Thymus (tissue), 11 donors: ENCODE results near the gene SKAP1. TPM values are rescaled to one million over a fixed set of nuclear protein-coding genes. Genes with fewer than 3 reads are reported as not detected.

Source experiments
- DNase-seq, 9 donors: peaks; one replicate each; pipeline ENCODE4 v3.0.0-alpha.2; 2013; ENCODE audit warnings: low spot score in 9 of 9, low read depth in 6 of 9, missing footprints in 1 of 9
- H3K27ac ChIP-seq, 2 donors: one replicate each; pipeline ENCODE4 v1.5.1; 2013; ENCODE audit warnings: control low read depth in 1 of 2, low read depth in 1 of 2, low read length in 1 of 2, mild to moderate bottlenecking in 1 of 2, moderate library complexity in 1 of 2
- H3K27me3 ChIP-seq, 2 donors: one replicate each; pipeline ENCODE4 v1.5.1; 2013; ENCODE audit warnings: low read length in 1 of 2; ENCODE audit not compliant: control insufficient read depth in 2 of 2, insufficient read depth in 1 of 2
- H3K36me3 ChIP-seq, 2 donors: one replicate each; pipeline ENCODE4 v1.5.1; 2013; ENCODE audit warnings: low read length in 1 of 2, mild to moderate bottlenecking in 1 of 2, moderate library complexity in 1 of 2; ENCODE audit not compliant: control insufficient read depth in 2 of 2, insufficient read depth in 2 of 2
- H3K4me1 ChIP-seq, 2 donors: one replicate each; pipeline ENCODE4 v1.5.1; 2013; ENCODE audit warnings: low read length in 2 of 2; ENCODE audit not compliant: control insufficient read depth in 2 of 2, insufficient read depth in 2 of 2
- H3K4me3 ChIP-seq, 2 donors: one replicate each; pipeline ENCODE4 v1.5.1; 2013; ENCODE audit warnings: low read length in 2 of 2, control low read depth in 1 of 2, mild to moderate bottlenecking in 1 of 2
- H3K9me3 ChIP-seq, 2 donors: one replicate each; pipeline ENCODE4 v1.5.1; 2013; ENCODE audit warnings: low read length in 1 of 2, mild to moderate bottlenecking in 1 of 2; ENCODE audit not compliant: control insufficient read depth in 2 of 2, insufficient read depth in 1 of 2
- WGBS: extraction: QIAGEN DNeasy Blood & Tissue Kit; methylation state at CpG from one replicate; pipeline ENCODE4 v1.1.7; 2013; 5-methylcytosine and 5-hydroxymethylcytosine counted together
- polyA plus RNA-seq: library from polyadenylated mRNA; stranded (reverse); fragments of 200-250 nt; gene quantifications from one replicate; pipeline ENCODE4 v1.2.3, GENCODE V29; 2013
- total RNA-seq: library from RNA; stranded (reverse); fragments of 120-200 nt; gene quantifications from one replicate; pipeline ENCODE4 v1.2.4, GENCODE V29; 2013
- donor health status: healthy.

Gene SKAP1
- total and polyA plus RNA-seq, 2 donors = 28.8 to 64.4 TPM

DNA sequence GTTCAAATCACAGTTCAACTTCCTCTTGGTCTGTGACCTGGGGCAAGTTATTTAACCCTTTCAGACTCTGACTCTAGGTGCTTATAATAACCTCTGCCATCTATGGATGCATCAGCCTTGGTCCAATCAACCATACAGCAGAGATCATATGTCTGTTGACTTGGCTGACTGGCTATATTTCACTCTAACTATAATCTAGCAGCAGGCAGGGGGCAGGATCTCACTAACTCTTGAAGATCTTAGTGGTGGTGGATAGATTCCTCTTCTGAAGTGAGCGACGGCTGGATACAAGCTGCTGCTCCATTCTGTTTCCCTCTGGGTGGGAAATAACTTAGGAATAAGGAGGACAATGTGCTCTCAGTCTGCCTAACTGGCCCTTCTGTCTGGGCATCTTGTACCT is 146.6 kb downstream of the SKAP1 start:
- no peak for DNase-seq
- no peak overlapping the region for H3K4me3 ChIP-seq
- WGBS = 96% methylated on average over 2 of the region's 2 CpGs
- H3K27me3 ChIP-seq = no peaks in the 10 kb centered on the region
- peaks cover 0 to 3% of the 10 kb centered on the region in 2 donors for H3K36me3 ChIP-seq
- no peak overlapping the region for H3K27ac ChIP-seq
- no peaks in the 10 kb centered on the region for H3K4me1 ChIP-seq
- H3K9me3 ChIP-seq = no peaks in the 10 kb centered on the region

DNA sequence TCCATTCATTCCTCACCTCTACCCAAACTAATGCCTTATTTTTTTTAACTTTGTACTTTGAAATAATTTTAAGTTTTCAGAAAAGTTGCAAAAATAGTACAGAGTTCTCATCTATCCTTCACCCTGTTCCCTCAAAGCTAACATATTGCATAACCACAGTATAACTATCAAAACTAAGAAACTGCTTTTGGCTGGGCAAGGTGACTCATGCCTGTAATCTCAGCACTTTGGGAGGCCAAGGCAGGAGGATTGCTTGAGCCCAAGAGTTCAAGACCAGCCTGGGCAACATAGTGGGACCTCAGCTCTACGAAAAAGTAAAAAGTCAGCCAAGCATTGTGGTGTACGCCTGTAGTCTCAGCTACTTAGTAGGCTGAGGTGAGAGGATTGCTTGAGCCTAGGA is 147.7 kb downstream of the SKAP1 start:
- WGBS = 98% methylated on average over 2 of the region's 2 CpGs
- no peaks in the 10 kb centered on the region for H3K27me3 ChIP-seq
- peaks cover 0 to 3% of the 10 kb centered on the region in 2 donors for H3K36me3 ChIP-seq
- no peaks in the 10 kb centered on the region for H3K9me3 ChIP-seq
- H3K27ac ChIP-seq = no peak overlapping the region
- no peaks in the 10 kb centered on the region for H3K4me1 ChIP-seq
- DNase-seq = no peak
- H3K4me3 ChIP-seq = no peak overlapping the region

DNA sequence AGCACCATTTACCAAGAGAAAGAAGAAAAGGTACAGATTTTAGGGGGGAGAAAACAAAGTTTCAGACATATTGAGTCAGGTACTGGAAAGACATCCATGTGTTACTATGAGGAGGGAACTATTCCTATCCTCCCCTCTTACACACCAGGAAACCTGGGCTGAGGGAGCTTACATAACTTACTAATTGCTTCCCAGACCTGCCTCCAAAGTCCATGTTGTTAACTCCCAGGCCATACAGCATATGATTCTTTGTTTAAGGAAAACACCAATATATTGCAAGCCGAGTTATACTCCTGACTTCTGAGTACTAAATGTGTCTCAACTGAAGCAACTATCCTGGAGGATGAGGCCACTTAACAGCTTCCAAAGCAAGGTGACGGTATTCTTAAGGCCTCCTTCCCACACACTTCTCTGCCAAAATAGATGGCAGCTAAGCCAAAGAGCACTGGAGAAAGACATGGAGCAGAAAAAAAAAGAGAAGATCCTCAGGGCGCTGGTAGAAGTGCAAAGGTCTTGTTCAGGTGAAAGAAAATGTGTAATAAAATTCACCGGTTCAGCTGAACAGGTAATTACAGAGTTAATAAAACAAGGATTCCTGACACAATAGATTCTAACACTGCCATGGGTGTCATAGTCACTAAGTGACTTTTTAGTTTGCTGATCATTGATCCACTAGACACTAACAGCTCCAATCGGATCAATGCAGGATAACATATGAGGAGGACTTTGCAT is 151.1 kb downstream of the SKAP1 start:
- DNase-seq = no peak
- Histone ChIP-seq H3K36me3 (peaks cover 0 to 3% of the 10 kb centered on the region in 2 donors), H3K27me3 (no peaks in the 10 kb centered on the region), H3K27ac (no peak overlapping the region), H3K4me1 (no peaks in the 10 kb centered on the region), H3K4me3 (no peak overlapping the region), H3K9me3 (no peaks in the 10 kb centered on the region)
- 96% methylated on average over 5 of the region's 5 CpGs for WGBS

DNA sequence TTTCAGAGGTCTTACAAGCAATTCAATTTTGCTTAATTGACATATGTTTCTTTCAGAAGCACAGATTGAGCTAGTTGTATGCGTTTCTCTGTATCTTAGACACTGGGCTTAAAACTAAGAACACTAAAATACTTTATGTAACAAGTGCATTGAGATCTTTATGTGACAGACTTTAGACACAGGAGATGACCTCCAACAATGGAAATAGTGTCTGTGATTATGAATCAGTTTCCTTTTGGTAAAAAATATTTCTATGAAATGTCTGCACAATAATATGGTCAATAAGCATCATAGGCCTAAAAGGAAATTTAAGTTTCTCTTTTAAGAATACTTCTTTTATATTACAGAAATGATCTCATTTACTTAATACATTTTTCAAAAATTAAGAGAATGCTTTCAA is 153.2 kb downstream of the SKAP1 start:
- Histone ChIP-seq H3K9me3 (no peaks in the 10 kb centered on the region), H3K27me3 (no peaks in the 10 kb centered on the region), H3K36me3 (peaks cover 0 to 3% of the 10 kb centered on the region in 2 donors), H3K4me3 (no peak overlapping the region), H3K4me1 (no peaks in the 10 kb centered on the region), H3K27ac (no peak overlapping the region)
- WGBS = 99% methylated on average over 1 of the region's 1 CpG
- no peak for DNase-seq

DNA sequence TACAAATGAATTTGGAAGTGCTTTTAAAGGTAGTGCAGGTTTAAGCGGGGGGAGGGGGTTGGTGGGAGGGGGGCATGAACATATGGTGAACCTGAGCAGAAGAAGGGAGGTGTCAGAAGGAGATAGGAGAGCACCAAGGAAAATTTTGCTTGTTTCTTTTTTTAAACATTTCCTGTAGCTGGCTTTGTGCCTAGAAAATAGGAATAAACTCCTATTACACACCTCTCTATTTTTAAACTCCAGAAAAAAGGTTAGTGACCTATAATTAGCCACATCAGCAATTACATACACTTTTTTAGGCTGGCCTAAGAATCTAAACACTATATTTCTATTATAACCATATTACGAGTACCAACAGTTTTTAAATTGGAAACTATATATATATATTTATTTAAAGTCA is 159.1 kb downstream of the SKAP1 start:
- Histone ChIP-seq H3K36me3 (no peaks in the 10 kb centered on the region), H3K9me3 (no peaks in the 10 kb centered on the region), H3K4me1 (no peaks in the 10 kb centered on the region), H3K27ac (no peak overlapping the region), H3K27me3 (no peaks in the 10 kb centered on the region), H3K4me3 (no peak overlapping the region)
- WGBS = 96% methylated on average over 2 of the region's 2 CpGs
- no peak for DNase-seq

DNA sequence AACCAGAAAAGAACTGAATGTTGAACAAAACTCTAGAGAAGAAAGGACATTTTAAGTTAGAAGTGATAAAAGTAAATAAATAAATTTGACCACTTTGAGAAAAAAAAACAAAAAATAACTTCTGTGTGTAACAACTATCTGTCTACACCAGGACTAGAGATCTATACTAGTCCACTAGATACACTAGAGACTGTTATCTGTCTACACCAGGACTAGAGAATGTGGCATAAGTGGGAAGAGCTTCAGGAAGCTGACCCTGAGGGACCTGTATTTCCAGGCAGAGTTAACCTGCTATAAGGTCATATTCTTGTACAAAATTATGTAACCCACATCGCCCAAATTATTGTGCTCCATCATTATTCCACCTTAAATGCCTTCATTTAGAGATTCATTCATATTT is 160.8 kb downstream of the SKAP1 start:
- Histone ChIP-seq H3K4me3 (no peak overlapping the region), H3K27ac (no peak overlapping the region), H3K9me3 (no peaks in the 10 kb centered on the region), H3K27me3 (no peaks in the 10 kb centered on the region), H3K36me3 (no peaks in the 10 kb centered on the region), H3K4me1 (no peaks in the 10 kb centered on the region)
- WGBS = 96% methylated on average over 1 of the region's 1 CpG
- DNase-seq = no peak

DNA sequence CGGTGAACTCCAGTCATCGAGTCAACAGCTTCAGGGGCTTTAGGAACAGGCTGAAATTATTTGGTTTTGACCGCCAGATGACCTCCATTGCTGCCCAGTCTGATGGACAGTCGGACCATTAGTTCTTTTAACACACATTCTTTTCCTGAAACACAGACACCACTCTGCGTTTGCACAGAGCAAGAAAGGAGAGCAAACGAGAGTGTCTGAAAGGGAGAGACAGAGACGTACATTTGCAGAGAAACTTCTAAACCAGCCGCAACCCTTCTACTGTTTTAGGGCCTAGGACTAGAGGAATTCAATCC is 166.3 kb downstream of the SKAP1 start:
- H3K27me3 ChIP-seq = no peaks in the 10 kb centered on the region
- no peaks in the 10 kb centered on the region for H3K9me3 ChIP-seq
- 96% methylated on average over 8 of the region's 8 CpGs for WGBS
- no peaks in the 10 kb centered on the region for H3K4me1 ChIP-seq
- no peaks in the 10 kb centered on the region for H3K36me3 ChIP-seq
- no peak for DNase-seq
- H3K27ac ChIP-seq = no peak overlapping the region
- no peak overlapping the region for H3K4me3 ChIP-seq

DNA sequence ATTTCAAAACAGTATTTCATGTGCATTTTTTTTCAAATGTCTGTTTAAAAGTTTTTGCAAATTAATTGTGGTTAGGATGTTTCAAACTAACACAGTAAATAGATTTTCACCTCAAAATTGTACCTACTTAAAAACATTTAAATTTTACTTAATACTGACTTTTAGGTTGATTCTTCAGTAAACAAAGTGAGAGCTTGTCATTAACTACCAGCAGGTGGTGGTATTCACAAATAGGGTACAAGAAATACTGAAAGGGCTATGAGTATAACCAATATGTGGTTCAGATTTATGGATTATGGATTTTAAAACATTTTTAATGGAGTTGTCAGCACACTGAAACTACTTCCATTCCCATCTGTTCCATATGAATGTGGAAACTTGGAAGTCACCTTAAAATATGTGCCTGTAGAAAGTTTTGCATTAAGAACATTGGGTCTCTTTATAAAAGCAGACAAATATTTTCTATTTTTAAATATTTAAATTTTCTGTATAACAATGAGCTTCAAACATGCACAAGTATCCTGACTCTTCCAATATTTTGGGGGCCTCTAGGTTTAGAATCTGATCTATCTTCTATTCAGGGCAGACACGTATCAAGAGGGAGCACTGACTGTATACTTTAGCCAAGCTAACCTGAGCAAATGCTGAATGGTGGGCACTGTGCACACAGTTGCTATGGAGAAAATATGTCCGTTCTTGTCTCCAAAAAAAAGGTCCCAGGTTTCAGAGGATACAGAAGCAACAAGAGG is 166.9 kb downstream of the SKAP1 start:
- Histone ChIP-seq H3K36me3 (no peaks in the 10 kb centered on the region), H3K27me3 (no peaks in the 10 kb centered on the region), H3K9me3 (no peaks in the 10 kb centered on the region), H3K4me1 (no peaks in the 10 kb centered on the region), H3K27ac (no peak overlapping the region), H3K4me3 (no peak overlapping the region)
- WGBS = 93% methylated on average over 2 of the region's 2 CpGs
- no peak for DNase-seq

DNA sequence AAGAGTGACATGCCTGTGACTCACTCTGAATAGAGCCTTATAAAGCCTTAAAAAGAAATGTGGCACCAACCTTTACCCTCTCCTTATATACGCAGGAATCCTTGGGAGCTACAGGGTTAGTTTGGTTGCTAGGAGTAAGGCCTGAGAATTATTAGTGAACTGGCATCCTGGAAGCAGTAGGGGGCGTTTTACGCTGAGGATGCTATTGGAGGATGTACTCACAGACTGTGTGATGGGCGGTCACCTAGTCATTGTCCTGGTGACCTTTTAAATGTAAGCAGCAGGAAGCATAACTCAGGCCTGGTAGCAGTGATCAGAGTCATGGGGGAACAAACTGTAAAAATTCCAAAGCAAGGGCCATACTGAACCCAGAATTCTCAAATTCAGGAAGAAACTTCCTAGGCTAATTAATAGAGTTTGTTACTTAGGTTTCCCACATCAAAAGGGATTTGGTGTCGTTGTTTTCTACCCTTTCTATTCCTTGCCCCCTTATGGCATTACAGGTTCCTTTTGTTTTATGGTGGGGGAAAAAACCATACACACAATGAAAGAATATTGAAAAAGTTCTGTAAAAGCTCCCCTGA is 168.6 kb downstream of the SKAP1 start:
- Histone ChIP-seq H3K4me1 (no peaks in the 10 kb centered on the region), H3K27ac (no peak overlapping the region), H3K36me3 (no peaks in the 10 kb centered on the region), H3K9me3 (no peaks in the 10 kb centered on the region), H3K4me3 (no peak overlapping the region), H3K27me3 (no peaks in the 10 kb centered on the region)
- WGBS = 91% methylated on average over 5 of the region's 5 CpGs
- no peak for DNase-seq
